Skin epidermis (tissue), 12 donors: ENCODE results near the gene FBRSL1.

Experiments used
- H3K27ac ChIP-seq, 21 experiments: fragments of 200-600 bp; sonication (generic) in 11 of 21; one replicate each; pipeline ENCODE4 v1.5.0; 2020; ENCODE audit warnings: mild to moderate bottlenecking in 3 of 21, inconsistent platforms in 2 of 21, moderate library complexity in 2 of 21
- H3K4me3 ChIP-seq, 7 experiments: fragments of 200-600 bp; sonication (generic) in 2 of 7; one replicate each; pipeline ENCODE4 v1.5.0; 2020; ENCODE audit warnings: inconsistent platforms in 2 of 7, mild to moderate bottlenecking in 2 of 7, moderate library complexity in 1 of 7

The FBRSL1 gene

GRCh38 chr12:132480623-132481132 is 9.3 kb upstream of the FBRSL1 start:
- no peak overlapping the region for H3K4me3 ChIP-seq
- H3K27ac ChIP-seq: peak overlapping the region in 2 of 21 experiments; percentile 36 to 51

GRCh38 chr12:132481345-132481744 is 8.6 kb upstream of the FBRSL1 start:
- Histone ChIP-seq H3K27ac (peak overlapping the region in 3 of 21 experiments; percentile 25 to 51 (median 36)), H3K4me3 (no peak overlapping the region)

GRCh38 chr12:132481771-132482745 is 7.9 kb upstream of the FBRSL1 start:
- H3K4me3 ChIP-seq: no peak overlapping the region
- peak overlapping the region in 2 of 21 experiments; percentile 36 to 51 for H3K27ac ChIP-seq

GRCh38 chr12:132482771-132483170 is 7.2 kb upstream of the FBRSL1 start:
- no peak overlapping the region for H3K4me3 ChIP-seq
- no peak overlapping the region for H3K27ac ChIP-seq

GRCh38 chr12:132483208-132483607 is 6.7 kb upstream of the FBRSL1 start:
- H3K4me3 ChIP-seq: no peak overlapping the region
- H3K27ac ChIP-seq: no peak overlapping the region

GRCh38 chr12:132483612-132484011 is 6.3 kb upstream of the FBRSL1 start:
- no peak overlapping the region for H3K27ac ChIP-seq
- no peak overlapping the region for H3K4me3 ChIP-seq

- no peak overlapping the region for H3K27ac ChIP-seq
These were observed 5.6 kb upstream of the FBRSL1 start for GRCh38 chr12:132484183-132484890.

GRCh38 chr12:132484891-132485441 is 5.0 kb upstream of the FBRSL1 start:
- Histone ChIP-seq H3K4me3 (no peak overlapping the region), H3K27ac (no peak overlapping the region)

More at GRCh38 chr12:132484183-132484890, 5.6 kb upstream of the FBRSL1 start:
- H3K4me3 ChIP-seq: no peak overlapping the region

GRCh38 chr12:132485619-132486018 is 4.3 kb upstream of the FBRSL1 start:
- Histone ChIP-seq H3K27ac (no peak overlapping the region), H3K4me3 (no peak overlapping the region)

GRCh38 chr12:132486168-132486567 is 3.8 kb upstream of the FBRSL1 start:
- Histone ChIP-seq H3K4me3 (no peak overlapping the region), H3K27ac (no peak overlapping the region)

- Histone ChIP-seq H3K4me3 (no peak overlapping the region), H3K27ac (no peak overlapping the region)
These were observed 3.4 kb upstream of the FBRSL1 start for GRCh38 chr12:132486576-132486975.

- Histone ChIP-seq H3K27ac (peak overlapping the region in 1 of 21 experiments; percentile 11), H3K4me3 (no peak overlapping the region)
These were observed 2.6 kb upstream of the FBRSL1 start for GRCh38 chr12:132487311-132487741.

GRCh38 chr12:132488127-132489077 is 1.5 kb upstream of the FBRSL1 start:
- H3K4me3 ChIP-seq: peak overlapping the region; percentile 58 to 76 (median 70)
- H3K27ac ChIP-seq: peak overlapping the region in 20 of 21 experiments; percentile 60 to 99 (median 88)

- Histone ChIP-seq H3K27ac (peak overlapping the region; percentile 60 to 99 (median 88)), H3K4me3 (peak overlapping the region; percentile 58 to 76 (median 70))
These were observed 811 bp upstream of the FBRSL1 start for GRCh38 chr12:132489078-132489601.

GRCh38 chr12:132490422-132491137 is 629 bp downstream of the FBRSL1 start:
- peak overlapping the region in 14 of 21 experiments; percentile 6 to 87 (median 64) for H3K27ac ChIP-seq
- peak overlapping the region; percentile 43 to 67 (median 61) for H3K4me3 ChIP-seq

GRCh38 chr12:132491138-132491663 is 1.2 kb downstream of the FBRSL1 start:
- H3K4me3 ChIP-seq: peak overlapping the region; percentile 43 to 67 (median 61)
- H3K27ac ChIP-seq: peak overlapping the region in 14 of 21 experiments; percentile 6 to 87 (median 64)

- Histone ChIP-seq H3K27ac (peak overlapping the region in 2 of 21 experiments; percentile 65 to 66), H3K4me3 (peak overlapping the region in 6 of 7 experiments; percentile 52 to 67 (median 62))
These were observed 1.9 kb downstream of the FBRSL1 start for GRCh38 chr12:132491761-132492378.
